ENCODE results near the gene C1orf159. TPM values are rescaled to one million over a fixed set of nuclear protein-coding genes. Genes with fewer than 3 reads are reported as not detected.

C1orf159 gene
- total and polyA plus RNA-seq, 12 donors, result 2.9 to 14.0 (median 4.1) TPM

DNA sequence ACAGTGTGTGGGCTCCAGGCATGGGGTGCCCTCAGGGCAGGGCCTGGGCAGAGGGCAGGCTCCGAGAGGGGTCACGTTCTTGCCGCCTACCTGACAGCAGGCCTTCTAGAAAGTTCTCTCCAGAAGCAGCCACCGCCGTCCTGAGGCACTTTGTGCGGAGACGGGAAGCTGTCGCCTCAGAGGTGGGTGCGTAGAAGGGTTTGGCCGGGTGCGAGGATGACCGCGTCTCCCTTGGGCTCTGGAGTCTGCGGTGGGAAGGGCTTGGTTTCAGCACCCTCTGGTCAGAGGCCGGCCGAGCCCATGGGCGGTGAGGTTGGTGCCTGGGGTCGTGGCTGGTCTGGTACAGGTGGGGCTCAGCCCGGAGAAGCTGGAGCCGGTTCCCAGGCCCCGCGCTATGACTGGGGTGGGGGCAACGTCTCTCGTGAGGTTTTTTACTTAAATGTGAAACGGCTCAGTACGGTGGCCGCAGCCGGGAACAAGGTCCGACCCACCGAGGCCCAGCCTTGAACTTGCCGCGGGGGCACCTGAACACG lies 47.7 kb upstream of the C1orf159 start:
- intact Hi-C loops (cut with DNase I), result no loop called here
- no peak overlapping the region for H3K4me3 ChIP-seq
- H3K27ac ChIP-seq, result no peak overlapping the region
- H3K27me3 ChIP-seq, result peaks cover 0 to 75% (median 67%) of the 10 kb centered on the region in 7 donors
- TF ChIP-seq, protein P1, sequence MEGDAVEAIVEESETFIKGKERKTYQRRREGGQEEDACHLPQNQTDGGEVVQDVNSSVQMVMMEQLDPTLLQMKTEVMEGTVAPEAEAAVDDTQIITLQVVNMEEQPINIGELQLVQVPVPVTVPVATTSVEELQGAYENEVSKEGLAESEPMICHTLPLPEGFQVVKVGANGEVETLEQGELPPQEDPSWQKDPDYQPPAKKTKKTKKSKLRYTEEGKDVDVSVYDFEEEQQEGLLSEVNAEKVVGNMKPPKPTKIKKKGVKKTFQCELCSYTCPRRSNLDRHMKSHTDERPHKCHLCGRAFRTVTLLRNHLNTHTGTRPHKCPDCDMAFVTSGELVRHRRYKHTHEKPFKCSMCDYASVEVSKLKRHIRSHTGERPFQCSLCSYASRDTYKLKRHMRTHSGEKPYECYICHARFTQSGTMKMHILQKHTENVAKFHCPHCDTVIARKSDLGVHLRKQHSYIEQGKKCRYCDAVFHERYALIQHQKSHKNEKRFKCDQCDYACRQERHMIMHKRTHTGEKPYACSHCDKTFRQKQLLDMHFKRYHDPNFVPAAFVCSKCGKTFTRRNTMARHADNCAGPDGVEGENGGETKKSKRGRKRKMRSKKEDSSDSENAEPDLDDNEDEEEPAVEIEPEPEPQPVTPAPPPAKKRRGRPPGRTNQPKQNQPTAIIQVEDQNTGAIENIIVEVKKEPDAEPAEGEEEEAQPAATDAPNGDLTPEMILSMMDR (IDR thresholded peaks at IDR 0.05), result no peak
- no peaks in the 10 kb centered on the region for H3K36me3 ChIP-seq
- WGBS, 2 donors, result 89 to 91% methylated on average over 32 to 33 of the region's 33 CpGs
- H3K4me1 ChIP-seq, result peaks cover 0 to 10% (median 3%) of the 10 kb centered on the region in 9 donors
- DNase-seq, result no peak
- H3K9me3 ChIP-seq, result no peaks in the 10 kb centered on the region
- ATAC-seq, result no peak

DNA sequence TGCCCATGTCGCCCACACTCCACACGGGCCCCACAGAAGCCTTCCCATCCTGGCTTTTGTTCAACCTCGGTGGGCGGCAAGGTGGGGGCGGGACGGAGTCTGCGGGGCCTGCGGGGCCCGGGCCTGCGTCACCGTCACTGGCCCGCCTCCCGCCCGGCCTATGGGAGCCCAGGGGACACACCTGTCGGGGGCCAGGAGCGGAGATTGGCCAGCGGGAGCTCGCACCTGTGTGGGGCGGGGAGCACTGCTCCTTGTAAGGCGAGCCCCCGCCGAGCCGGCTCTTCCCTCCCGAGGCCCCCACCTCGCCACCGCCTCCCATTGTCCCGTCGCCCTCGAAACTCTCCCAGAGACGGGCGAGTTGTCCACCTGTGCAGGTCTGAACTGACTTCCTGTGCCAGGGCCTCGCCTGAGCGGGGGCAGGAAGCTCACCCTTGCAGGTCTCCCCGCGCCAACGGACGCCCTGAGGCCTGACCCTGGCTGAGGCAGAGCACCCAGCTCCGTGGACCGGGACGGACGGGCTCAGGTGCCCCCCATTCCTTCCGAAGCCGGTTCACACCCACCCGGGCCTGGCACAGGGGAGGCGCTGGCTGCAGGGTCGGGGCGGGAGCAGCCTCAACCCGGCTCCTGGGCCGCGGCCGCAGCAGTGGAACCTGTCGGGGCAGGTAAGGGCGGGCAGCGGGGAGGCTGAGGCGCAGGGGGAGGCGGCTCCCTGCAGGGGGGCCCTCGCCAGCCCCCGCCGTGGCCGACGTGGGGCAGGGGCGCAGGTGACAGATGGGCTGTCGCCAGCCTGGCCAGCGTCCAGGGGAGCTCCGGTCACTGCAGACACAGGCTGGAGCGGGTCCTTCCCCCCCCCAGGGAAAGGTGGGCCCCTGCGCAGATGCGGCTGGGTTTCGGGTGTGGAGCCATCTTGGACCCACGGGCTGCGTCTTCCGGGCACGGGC lies 47.0 kb upstream of the C1orf159 start:
- no peak overlapping the region for H3K4me3 ChIP-seq
- no peaks in the 10 kb centered on the region for H3K9me3 ChIP-seq
- H3K27me3 ChIP-seq, result peaks cover 0 to 68% (median 60%) of the 10 kb centered on the region in 7 donors
- TF ChIP-seq, protein P1 (IDR thresholded peaks at IDR 0.05), result no peak
- WGBS, 2 donors, result 64 to 71% methylated on average over 58 to 73 of the region's 73 CpGs
- intact Hi-C loops (cut with DNase I), result no loop called here
- no peaks in the 10 kb centered on the region for H3K36me3 ChIP-seq
- peaks cover 0 to 17% (median 9%) of the 10 kb centered on the region in 9 donors for H3K4me1 ChIP-seq
- DNase-seq (no peak), ATAC-seq (no peak)
- H3K27ac ChIP-seq, result no peak overlapping the region

- intact Hi-C loops (cut with DNase I), result no loop called here
- Histone ChIP-seq H3K4me3 (no peak overlapping the region), H3K9me3 (no peaks in the 10 kb centered on the region), H3K27me3 (peaks cover 0 to 56% (median 49%) of the 10 kb centered on the region in 7 donors), H3K4me1 (peaks cover 0 to 21% (median 13%) of the 10 kb centered on the region in 9 donors), H3K36me3 (no peaks in the 10 kb centered on the region), H3K27ac (no peak overlapping the region)
- no peak for DNase-seq
- ATAC-seq, result no peak
- WGBS, 2 donors, result 57 to 58% methylated on average over 17 of the region's 17 CpGs
- TF ChIP-seq, protein P1 (IDR thresholded peaks at IDR 0.05), result no peak
Measured at GRCh38 chr1:1161683-1162079, 45.8 kb upstream of the C1orf159 start.

DNA sequence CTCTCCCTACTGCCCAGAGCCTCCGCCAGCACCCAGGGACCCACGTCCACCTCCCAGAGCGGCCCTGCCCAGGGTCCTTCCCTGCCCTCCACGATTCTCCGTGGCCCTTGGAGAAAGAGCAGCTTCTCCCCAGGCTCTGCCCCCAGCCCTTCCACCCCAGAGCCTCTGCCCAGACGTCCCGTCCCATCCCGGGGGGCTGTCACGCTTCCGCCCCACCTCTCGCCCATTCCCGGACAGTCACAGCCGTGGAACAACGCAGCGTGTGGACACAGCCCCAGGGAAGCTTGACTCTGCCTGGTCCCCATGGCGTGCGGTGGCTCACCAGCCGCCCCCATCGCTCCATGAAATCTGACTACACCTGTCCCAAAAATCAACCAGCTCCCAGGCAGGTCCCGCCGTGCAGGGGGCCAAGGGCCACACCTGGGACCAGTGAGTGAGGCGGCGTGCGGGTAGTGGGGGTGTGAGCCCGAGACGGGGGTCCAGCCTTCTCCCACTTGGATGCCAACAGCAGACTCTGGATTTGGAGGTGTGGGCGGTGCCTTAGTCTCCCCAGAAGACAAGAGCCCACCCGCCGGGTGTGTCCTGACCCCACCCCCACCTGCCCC lies 45.3 kb upstream of the C1orf159 start:
- TF ChIP-seq, protein P1 (IDR thresholded peaks at IDR 0.05), result no peak

More for the DNA sequence above, 45.3 kb upstream of the C1orf159 start:
- WGBS, 2 donors, result 86 to 87% methylated on average over 29 of the region's 29 CpGs
- peaks cover 0 to 51% (median 44%) of the 10 kb centered on the region in 7 donors for H3K27me3 ChIP-seq
- DNase-seq, result no peak
- no peak overlapping the region for H3K27ac ChIP-seq
- no peaks in the 10 kb centered on the region for H3K36me3 ChIP-seq
- H3K9me3 ChIP-seq, result no peaks in the 10 kb centered on the region
- H3K4me3 ChIP-seq, result no peak overlapping the region
- intact Hi-C loops (cut with DNase I), result no loop called here
- H3K4me1 ChIP-seq, result peaks cover 0 to 20% (median 13%) of the 10 kb centered on the region in 9 donors
- ATAC-seq, result no peak

Data from heart right ventricle (tissue), 16 donors.